ENCODE measurements around the gene STAC3.

STAC3 gene

DNA sequence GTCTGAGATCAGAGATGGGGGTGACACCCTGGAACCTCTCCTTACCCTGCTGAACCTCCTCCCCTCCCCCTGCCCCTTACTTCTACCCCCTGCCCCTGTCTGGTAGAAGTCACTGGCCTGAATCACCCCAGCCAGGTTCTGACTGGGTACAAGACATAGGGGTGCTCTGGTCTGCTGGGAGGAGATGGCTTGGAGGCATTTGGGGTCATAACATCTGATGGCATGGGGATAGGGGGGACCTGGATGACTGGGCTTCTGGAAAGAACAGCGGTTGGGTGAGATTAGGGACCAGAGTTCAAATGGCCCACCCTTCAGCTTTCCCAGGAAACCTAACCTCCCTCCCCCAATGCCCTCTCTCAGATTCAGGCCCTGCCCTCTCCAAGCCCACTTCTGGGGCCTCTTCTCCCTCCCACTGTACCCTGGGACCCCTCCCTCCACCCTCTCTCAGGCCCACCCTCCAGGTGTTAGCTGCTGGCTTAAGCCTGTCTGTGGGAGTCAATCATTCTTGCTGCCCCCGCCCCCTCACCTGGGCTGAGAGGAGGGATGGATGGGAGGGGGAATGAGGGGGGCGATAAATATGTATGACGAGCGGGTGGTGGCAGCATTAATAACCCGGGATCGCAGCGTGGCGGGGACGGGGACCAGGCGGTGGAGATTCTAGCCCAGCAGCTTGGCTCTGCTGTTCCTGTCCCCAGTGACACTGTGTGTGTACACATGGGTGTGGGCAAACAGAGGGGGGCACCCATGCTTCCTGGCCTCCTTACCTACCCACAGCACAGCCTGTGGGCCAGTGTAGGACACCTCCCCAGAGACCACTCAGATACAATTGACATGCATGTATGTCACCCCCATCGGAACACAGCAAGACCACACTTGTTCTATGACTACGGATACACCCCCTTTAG lies 28.4 kb downstream of the STAC3 start:
- no peak for DNase-seq (ENCODE audit: low spot score)

DNA sequence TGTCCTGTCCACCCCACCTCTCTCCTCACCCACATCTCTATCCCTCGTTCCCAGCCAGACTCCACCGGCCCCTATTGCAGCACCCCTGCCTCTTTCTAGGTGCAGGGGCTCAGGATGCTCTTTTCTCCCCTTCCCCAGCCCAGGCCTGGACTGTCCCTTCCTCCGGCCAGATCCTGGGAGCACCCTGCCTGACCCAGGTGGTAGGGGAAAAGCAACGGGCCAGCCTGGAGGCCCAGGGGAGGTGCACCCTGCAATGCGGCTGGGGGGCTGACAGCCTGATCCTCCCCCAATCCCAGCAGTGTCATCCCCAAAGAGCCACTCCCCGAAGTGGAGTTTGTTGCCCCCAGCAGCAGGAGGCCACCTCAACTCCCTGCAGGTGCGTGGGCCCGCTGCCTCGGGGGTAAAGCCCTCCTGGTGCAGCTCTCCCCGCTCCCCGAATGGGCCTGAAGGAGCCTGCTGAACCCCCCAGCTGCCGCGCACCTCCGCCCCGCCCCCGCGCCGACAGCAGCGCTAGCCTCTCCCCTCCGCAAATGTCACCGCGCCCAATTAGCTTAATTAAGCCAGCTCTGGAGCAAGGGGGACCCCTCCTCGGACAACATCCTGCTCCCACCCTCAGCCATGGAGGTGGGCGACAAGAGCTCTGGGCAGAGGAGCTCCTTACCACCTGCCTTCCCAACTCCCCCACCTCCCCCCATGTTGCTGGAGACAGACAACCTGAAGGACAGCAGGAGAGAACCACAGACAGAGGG lies 29.6 kb downstream of the STAC3 start:
- DNase-seq (ENCODE audit: low spot score), result no peak

DNA sequence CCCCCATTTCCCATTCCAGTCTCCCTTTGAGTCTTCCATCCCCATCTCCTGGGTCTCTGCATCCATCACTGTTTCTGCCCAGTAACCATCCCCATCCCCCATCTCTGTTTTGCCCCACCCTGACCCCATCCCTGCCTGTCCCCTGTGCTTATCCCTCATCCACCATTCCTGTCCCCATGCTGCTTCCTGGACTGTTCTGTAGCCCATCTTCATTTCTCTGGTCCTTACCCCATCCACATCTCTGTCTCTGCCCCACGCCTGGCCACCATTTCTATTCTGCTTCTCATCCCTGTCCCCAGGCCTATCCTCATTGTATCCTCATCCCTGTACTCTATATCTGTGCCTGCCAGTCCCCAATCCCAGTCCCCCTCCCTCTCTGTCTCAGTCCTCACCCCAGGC lies 30.2 kb downstream of the STAC3 start:
- no peak for DNase-seq (ENCODE audit: low spot score)

DNA sequence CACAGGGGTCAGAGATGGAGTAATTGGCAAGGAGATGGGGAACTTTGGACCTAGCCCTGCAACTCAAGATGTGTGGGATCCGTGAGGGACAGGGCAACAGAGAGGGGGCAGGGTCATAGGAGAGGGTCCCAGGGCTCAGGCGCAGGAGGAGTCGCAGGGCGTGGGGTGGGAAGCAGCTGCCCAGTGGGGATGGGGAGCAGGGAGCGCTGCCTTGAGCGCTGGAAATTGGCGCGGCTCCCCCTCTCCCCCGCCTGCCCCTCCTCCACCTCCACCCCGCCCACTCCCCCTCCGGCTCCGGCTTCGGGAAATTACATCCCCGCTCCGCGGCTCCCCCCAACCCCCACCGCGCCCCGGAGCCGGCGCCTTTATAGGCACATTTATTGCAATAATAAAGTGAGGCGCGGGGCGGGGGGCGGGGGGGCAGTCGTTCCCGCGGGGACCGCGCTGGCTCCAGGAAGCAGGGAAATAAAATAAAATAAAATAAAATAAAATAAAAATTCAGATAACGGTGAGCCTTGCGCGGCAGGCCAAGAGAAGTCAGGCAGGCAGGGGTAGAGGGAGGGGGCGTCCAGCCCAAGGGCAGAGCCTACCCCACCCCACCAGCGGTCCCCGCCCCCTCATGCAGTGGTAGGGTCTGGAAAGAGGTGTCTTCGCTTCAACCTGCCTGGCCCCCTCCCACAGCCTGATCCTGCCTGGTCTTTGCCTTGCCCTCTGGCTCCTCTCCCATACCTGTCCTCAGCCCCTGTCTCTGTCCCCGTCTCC lies 30.8 kb downstream of the STAC3 start:
- no peak for DNase-seq (ENCODE audit: low spot score)

DNA sequence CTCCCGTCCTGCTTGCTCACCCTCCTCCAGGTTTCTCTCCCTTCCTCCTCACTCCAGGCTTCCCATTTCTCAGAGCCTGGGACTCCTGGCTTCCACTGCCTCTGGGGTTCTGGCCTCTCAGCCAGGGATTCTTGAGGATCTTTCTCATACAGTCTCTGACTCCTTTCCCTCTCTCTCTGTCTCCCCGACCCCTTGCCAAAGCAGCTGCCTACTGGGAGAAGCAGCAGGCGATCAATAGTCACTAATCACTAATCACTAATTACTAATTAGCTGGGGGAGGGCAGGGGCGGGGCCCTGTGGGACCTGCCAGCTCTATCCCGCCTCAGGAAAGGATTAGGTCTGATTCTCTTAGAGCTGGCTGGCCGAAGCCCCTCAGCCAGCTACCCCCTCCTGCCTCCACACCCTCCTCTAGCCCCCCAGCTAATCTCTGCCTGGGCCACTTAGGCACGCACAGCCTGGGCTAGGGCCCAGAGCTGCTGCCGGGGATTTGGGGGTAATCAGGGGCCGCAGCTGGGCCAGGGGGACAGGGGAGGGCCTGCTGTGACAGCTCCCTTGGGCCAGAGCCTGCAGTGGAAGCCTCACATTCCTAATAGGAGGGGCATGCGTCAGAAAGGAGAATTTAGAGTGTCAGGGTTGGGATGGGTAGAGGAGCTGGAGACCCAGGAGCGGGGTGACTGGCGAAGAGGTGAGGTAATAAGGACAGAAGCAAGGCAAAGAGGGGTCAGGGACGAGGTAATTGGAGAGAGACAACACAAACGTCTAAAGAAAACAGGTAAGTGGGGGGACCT lies 31.6 kb downstream of the STAC3 start:
- DNase-seq (ENCODE audit: low spot score), result no peak

DNA sequence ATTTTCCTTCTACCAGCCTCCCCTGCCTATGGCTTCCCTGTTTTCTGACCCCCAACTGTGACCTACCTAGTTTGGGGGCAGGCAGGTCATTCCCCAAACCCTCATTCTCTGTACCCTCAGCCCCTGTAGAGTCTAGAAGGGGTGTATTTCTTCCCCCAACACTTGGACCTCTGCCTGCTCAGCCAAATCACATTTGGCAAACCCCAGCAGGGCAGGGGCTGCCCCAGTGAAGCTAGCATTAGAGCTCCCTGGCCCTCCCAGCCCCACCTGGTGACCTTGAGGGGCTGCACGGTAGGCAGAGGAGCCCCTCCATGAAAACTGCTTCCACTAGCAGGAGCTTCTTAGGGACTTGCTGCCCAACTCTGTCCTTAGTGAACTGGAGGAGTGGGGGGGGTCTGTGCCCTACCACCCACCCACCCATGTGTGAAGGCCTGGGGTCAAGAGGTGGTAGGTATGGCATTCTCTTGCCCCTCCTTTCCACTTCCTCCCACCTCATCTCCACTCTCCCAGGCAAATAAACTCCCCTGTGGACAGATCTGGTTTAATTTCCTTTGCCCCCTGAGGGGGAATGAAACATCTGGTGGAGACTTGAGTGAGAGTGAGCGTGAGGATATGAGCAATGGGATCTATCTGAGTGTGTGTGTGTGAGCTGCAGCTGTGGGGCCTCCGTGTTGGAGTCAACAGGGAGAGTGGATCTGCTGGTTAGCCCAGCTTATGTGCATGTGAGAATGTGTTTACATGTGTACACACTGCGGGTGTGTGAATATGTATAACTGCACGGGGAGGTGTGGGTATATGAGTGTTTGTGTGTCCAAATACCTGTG lies 32.7 kb downstream of the STAC3 start:
- no peak for DNase-seq (ENCODE audit: low spot score)

DNA sequence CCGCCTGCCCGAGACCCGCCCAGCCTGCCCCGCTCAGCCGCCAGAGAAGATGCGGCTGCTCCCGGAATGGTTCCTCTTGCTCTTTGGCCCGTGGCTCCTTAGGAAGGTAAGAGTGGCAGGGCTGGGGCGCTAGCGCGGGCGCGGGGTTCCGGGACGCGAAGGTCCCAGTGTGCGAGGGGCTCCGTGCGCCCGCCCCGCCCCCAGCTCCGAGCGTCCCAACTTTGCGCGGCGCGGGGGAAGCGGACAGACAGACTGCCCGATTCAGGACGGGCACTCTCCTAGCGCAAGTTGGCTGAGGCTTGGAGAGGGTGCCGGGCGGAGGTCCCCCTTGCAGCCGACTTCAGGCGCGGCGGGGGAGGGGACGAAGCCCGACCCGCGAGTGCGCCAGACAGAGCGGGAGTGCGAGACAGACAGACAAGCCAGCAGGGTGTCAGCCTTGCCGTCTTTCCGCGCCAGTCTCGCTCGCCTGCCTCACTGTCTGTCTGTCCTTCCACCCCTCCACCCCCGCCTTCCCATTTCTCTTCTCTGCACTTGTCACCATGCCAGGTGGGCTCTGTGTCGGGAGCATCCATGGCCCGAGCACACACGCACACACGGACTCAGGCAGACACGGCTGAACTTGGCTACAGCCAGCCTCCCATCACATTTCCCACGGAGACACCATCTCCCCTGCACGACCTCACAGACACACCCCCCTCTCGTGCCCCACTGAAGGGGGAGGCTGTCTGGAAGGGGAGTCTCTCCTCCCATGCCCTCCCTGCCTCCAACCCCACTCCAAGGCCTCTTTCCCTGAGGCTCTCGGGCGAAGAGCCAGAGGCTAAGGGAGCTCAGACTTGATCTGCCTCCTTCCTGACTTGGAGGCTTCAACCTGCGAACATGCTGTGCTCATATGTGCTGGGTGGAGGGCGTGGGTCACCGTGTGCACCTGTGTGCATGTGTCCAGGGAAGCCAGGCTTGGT lies 33.8 kb downstream of the STAC3 start:
- no peak for DNase-seq (ENCODE audit: low spot score)

DNA sequence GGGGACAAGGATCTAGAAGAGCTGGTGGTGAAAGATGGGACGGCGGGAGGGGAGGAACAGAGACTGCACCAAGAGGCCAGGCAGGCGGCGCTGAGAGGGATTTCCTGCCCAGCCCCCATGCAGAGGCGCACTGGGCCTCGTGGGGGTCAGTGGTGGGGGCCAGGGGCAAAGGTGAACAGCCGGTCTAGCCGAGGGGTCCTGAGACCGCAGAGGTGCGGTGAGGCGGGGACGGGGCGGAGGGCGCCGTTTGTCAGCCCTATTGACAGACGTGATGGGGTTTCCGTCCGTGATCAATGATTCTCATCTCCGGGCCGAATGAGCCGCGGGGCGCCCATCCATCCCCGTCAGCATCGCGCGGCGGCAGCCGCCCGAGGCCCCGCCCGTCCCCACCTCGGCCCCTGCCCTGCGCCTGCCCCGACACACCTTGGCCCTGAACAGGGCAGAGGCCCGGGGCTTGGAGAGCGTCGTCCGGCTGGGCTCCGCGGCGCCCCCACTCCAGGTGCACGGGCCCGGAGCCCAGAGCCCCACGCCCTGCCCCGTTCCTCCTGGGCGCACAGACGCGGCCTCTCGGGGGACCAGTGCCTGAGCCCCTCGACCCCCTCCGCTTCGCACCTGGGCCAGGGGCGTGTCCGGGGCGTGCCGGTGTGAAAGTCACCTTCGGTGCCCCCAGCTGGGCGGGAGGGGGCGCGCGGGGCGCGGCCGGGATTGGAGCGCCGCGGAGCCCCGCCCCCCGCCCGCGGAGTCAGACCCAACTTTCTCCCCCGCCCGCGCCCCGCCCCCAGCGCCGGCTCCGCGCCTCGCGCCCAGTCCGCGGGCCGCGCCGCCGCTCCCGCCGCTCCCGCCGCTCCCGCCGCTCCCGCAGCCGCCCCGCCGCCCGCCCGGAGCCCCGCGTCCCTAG lies 34.7 kb downstream of the STAC3 start, which contains the start of gene NXPH4:
TSS of gene NXPH4 (plus strand) at position 781 of the 898 bp plus-strand sequence. CDS start 176 bp downstream, outside the sequence.
- peak; percentile 13 for DNase-seq (ENCODE audit: low spot score)

DNA sequence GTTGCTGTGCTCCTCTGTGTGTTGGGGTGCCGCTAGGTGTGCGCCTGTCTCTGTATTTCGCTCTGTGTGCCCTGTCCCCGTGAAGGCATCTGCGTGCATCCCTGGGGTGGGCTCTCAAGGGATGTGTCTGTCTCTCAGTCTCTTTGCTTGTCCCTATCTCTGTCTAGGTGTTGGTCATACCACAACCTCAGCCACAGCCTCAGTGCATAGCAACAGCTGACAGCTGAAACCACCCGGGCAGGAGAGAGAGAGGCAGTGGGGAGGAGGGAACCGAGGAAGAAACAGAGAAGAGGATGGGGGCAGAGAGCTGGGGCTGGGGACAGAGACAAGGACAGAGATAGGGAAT lies 35.3 kb downstream of the STAC3 start:
- DNase-seq (ENCODE audit: low spot score), result no peak

DNA sequence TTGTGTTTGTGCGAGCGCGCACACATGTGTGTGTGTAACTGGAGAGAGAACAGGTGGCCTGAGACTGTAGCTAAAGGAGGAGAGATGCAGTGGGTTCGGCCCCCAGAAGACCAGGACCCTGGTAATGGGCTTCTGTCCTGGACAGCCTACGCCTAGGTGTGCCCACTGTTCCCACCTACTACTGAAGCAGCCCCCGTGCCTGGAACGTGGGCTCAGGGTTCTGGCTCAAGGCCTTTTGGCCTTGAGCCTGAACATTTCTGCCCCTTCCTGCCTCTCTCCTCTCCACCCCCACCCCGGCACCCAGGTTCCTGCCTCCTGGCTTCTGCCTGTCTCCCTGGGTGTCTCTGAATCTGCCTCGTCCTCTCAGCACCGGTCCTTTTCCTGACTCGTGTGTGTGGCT lies 35.9 kb downstream of the STAC3 start:
- no peak for DNase-seq (ENCODE audit: low spot score)

DNA sequence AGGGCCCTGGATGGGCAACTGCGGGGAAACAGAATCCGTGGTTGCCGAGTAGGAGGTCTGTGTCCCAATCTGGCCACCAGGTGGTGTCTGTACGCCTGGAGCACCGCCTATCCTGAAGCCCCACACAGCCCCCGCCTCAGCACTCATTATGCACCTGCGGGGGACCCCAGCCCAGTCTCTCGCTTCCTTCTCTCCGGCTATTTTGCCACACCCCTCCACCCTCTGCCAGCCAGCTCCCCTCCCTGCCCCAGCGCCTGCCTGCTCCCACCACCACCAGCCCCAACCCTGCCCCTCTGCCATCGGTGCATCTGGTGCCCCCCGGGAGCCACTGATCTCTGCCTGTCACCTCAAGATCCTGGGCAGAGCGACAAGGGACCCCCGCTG lies 36.6 kb downstream of the STAC3 start:
- peak; percentile 40 for DNase-seq (ENCODE audit: low spot score)

DNA sequence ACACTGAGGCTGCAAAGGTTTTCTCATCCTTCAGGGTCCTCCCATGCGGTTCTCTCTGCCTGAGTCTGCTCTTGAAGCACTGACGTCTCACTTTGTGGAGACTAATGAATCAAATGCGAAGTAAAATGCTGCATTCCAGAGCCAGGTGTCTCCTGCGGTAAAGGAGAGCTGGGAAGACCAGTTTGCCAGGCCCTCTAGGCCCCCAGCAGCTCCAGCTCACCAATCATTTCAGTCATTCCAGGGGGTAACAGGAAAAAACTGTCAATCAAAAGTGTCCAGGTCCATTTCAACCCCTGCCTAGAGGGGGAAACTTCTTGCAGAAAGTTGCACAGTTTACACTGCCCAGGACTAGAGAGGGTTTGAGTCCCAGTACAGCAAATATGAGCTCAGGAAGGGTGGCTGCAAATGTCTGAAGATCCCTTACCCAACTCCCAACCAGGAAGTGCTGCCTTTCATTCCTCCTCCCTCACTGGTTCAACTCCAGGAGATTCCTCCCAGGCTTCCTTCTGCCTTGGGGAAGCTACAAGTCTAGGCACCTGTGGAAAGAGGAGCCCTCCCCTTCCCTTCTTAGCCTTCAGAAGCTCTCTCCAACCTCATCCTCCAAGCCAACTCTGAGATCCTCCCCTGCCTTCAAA lies 37.1 kb downstream of the STAC3 start:
- no peak for DNase-seq (ENCODE audit: low spot score)

DNA sequence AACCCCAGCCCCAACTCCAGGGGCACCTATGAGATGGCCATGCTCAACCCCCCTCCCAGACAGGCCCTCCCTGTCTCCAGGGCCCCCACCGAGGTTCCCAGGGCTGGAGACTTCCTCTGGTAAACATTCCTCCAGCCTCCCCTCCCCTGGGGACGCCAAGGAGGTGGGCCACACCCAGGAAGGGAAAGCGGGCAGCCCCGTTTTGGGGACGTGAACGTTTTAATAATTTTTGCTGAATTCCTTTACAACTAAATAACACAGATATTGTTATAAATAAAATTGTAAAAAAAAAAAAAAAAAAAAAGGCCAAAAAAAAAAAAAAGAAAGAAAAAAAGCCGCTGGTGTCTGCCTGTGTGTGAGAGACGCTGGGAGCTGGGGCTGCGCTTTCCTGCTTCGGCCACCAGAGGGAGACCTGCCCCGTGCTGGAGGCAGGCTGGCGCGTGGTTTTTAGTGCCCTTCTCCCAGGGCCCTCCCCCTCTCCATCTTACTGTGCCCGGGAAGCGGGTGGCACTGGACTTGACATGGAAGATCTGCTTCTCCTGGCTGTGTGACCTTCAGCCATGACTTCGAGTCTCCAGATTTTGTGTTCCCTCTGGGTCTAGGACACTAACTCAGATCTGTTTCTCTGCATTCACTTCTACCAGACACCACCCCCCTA lies 37.8 kb downstream of the STAC3 start:
- DNase-seq (ENCODE audit: low spot score), result peak; percentile 77

DNA sequence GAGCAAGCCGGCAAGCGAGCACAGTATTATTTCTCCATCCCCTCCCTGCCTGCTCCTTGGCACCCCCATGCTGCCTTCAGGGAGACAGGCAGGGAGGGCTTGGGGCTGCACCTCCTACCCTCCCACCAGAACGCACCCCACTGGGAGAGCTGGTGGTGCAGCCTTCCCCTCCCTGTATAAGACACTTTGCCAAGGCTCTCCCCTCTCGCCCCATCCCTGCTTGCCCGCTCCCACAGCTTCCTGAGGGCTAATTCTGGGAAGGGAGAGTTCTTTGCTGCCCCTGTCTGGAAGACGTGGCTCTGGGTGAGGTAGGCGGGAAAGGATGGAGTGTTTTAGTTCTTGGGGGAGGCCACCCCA lies 38.3 kb downstream of the STAC3 start:
- DNase-seq (ENCODE audit: low spot score), result no peak

DNA sequence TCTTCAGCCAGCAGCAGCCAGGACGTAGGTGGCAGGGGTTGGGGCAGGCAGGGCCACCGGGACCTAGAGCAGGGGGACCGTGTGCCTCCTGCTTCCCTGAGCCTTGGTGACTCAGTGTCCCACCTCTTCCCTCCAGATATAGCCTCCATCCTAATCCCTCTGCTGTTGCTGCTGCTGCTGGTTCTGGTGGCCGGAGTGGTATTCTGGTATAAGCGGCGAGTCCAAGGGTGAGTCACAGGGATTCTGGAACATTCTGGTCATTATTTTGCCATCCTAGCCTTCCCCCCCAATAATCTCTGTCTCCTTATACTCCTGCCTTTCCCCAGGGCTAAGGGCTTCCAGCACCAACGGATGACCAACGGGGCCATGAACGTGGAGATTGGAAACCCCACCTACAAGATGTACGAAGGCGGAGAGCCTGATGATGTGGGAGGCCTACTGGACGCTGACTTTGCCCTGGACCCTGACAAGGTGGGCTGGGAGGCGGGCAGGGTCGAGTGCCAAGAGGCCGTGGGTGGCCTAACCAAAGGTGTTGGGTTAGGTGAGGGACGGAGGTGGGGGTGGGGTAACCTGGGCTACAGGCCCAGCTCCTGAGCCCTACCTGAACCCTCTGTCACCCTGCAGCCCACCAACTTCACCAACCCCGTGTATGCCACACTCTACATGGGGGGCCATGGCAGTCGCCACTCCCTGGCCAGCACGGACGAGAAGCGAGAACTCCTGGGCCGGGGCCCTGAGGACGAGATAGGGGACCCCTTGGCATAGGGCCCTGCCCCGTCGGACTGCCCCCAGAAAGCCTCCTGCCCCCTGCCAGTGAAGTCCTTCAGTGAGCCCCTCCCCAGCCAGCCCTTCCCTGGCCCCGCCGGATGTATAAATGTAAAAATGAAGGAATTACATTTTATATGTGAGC lies 38.9 kb downstream of the STAC3 start:
- DNase-seq (ENCODE audit: low spot score), result no peak

DNA sequence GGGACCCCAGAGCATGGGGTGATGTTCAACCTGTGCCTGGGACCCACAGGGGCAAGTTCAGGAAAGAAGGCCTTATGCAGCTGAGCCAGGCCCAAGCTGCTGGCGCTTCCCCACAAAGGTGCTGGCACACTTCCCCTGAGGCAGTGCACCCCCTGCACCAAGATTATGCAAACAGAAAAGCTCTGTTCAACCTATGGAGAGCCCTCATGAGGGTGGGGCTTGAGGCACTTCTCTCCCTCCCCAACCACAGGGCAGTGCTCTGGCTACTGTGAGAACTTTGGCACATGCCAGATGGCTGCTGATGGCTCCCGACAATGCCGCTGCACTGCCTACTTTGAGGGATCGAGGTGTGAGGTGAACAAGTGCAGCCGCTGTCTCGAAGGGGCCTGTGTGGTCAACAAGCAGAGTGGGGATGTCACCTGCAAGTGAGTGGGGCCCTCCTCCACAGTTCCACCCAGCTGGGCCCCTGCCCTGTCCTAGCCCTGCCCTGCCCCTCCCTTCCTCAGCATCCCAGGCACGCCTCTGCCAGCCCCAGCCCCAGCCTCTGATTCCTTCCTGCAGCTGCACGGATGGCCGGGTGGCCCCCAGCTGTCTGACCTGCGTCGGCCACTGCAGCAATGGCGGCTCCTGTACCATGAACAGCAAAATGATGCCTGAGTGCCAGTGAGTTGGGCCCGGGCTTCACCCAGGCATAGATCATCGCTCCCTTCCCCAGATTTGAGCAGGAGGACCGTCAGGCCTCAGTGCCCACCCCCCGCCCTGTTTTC lies 39.9 kb downstream of the STAC3 start:
- no peak for DNase-seq (ENCODE audit: low spot score)

All from hematopoietic multipotent progenitor cell treated with erythropoietin and hydrocortisone succinate and interleukin-3 and kit ligand, for 17 days (in vitro differentiated cells).